Astrocyte (in vitro differentiated cells and primary cell): Measurements from ENCODE around the gene TNNI2. TPM values are rescaled to one million over a fixed set of nuclear protein-coding genes. Genes with fewer than 3 reads are reported as not detected.

ENCODE experiments used
- DNase-seq: peaks from one replicate; pipeline ENCODE4 v3.0.0-alpha.2; 2010; ENCODE audit warnings: low read depth
- FAIRE-seq: peaks from 2 replicates; lab custom pipeline; 2011; peaks lifted over from hg19 to GRCh38; lab: Jason Lieb, UNC
- H2AFZ ChIP-seq: 2 replicates; pipeline ENCODE4 v1.6.0; 2012; ENCODE audit warnings: low read depth, low read length, inconsistent platforms
- H3K27ac ChIP-seq: 2 replicates; pipeline ENCODE4 v1.5.1; 2011; ENCODE audit warnings: low read depth, low read length, inconsistent platforms
- H3K27me3 ChIP-seq: 2 replicates; pipeline ENCODE4 v1.6.0; 2011; ENCODE audit warnings: low read length, inconsistent platforms; ENCODE audit not compliant: insufficient read depth
- H3K36me3 ChIP-seq: 2 replicates; pipeline ENCODE4 v1.5.1; 2011; ENCODE audit warnings: low read length, inconsistent platforms; ENCODE audit not compliant: insufficient read depth
- H3K4me1 ChIP-seq: 2 replicates; pipeline ENCODE4 v1.5.1; 2011; ENCODE audit warnings: low read length, inconsistent platforms; ENCODE audit not compliant: insufficient read depth
- H3K4me2 ChIP-seq: 2 replicates; pipeline ENCODE4 v1.6.0; 2012; ENCODE audit warnings: low read length, inconsistent platforms
- H3K4me3 ChIP-seq: 2 replicates; pipeline ENCODE4 v1.5.1; 2011; ENCODE audit warnings: low read depth, mild to moderate bottlenecking, low read length, inconsistent platforms; ENCODE audit not compliant: insufficient read depth
- H3K79me2 ChIP-seq: 2 replicates; pipeline ENCODE4 v1.6.0; 2012; ENCODE audit warnings: mild to moderate bottlenecking, low read length, inconsistent platforms; ENCODE audit not compliant: insufficient read depth
- H3K9ac ChIP-seq: 2 replicates; pipeline ENCODE4 v1.6.0; 2012; ENCODE audit warnings: mild to moderate bottlenecking, low read length, inconsistent platforms
- H3K9me3 ChIP-seq: 2 replicates; pipeline ENCODE4 v1.5.1; 2012; ENCODE audit warnings: low read depth, mild to moderate bottlenecking, low read length, inconsistent platforms; ENCODE audit not compliant: insufficient read depth
- H4K20me1 ChIP-seq: 2 replicates; pipeline ENCODE4 v1.6.0; 2012; ENCODE audit warnings: low read length, inconsistent platforms; ENCODE audit not compliant: insufficient read depth
- H3K27ac Mint-ChIP-seq: one replicate; pipeline ENCODE4 v1.8.0; 2021; ENCODE audit warnings: mild to moderate bottlenecking, mixed read lengths; ENCODE audit not compliant: unreplicated experiment
- H3K27me3 Mint-ChIP-seq: one replicate; pipeline ENCODE4 v1.8.0; 2021; ENCODE audit warnings: low read depth, mixed read lengths; ENCODE audit not compliant: unreplicated experiment
- H3K36me3 Mint-ChIP-seq: one replicate; pipeline ENCODE4 v1.8.0; 2021; ENCODE audit warnings: low read depth, mixed read lengths; ENCODE audit not compliant: unreplicated experiment
- H3K4me1 Mint-ChIP-seq: one replicate; pipeline ENCODE4 v1.8.0; 2021; ENCODE audit warnings: low read depth, mixed read lengths; ENCODE audit not compliant: unreplicated experiment
- H3K4me3 Mint-ChIP-seq: one replicate; pipeline ENCODE4 v1.8.0; 2021; ENCODE audit warnings: mild to moderate bottlenecking, moderate library complexity, mixed read lengths; ENCODE audit not compliant: unreplicated experiment
- H3K9me3 Mint-ChIP-seq: one replicate; pipeline ENCODE4 v1.8.0; 2021; ENCODE audit warnings: mild to moderate bottlenecking, mixed read lengths; ENCODE audit not compliant: unreplicated experiment
- CTCF ChIP-seq: IDR thresholded peaks from 2 replicates; pipeline ENCODE4 v1.5.1; 2011; ENCODE audit warnings: low read depth, mild to moderate bottlenecking, inconsistent platforms, low read length, moderate library complexity; ENCODE audit not compliant: insufficient read depth
- EZH2 ChIP-seq: IDR thresholded peaks from 2 replicates; pipeline ENCODE4 v1.6.1; 2012; ENCODE audit warnings: mild to moderate bottlenecking, low read length, inconsistent platforms; ENCODE audit not compliant: insufficient read depth
- total RNA-seq: library from RNA; stranded (reverse); gene quantifications from 2 replicates; pipeline ENCODE4 v1.2.1, GENCODE V29; 2021

The TNNI2 gene
- total RNA-seq, 1 donor from 2014 or later, result not detected

GRCh38 chr11:1877211-1878136 lies 38.7 kb downstream of the TNNI2 start:
- H3K27ac ChIP-seq, result no peak overlapping the region
- DNase-seq (no peak), FAIRE-seq (no peak)
- H2AFZ ChIP-seq, result no peak overlapping the region
- Mint-ChIP-seq H3K27ac (peak overlapping the region; percentile 88), H3K36me3 (no peaks in the 10 kb centered on the region), H3K9me3 (no peaks in the 10 kb centered on the region), H3K4me3 (no peak overlapping the region), H3K4me1 (no peaks in the 10 kb centered on the region), H3K27me3 (no peaks in the 10 kb centered on the region)
- H3K27me3 ChIP-seq, result no peaks in the 10 kb centered on the region
- H3K4me2 ChIP-seq, result no peak overlapping the region
- H3K4me1 ChIP-seq, result peaks cover 8% of the 10 kb centered on the region
- H3K9ac ChIP-seq, result no peak overlapping the region
- no peak for TF ChIP-seq EZH2
- TF ChIP-seq CTCF, result no peak
- no peaks in the 10 kb centered on the region for H3K79me2 ChIP-seq
- no peaks in the 10 kb centered on the region for H3K9me3 ChIP-seq
- no peak overlapping the region for H3K4me3 ChIP-seq
- no peaks in the 10 kb centered on the region for H3K36me3 ChIP-seq
- H4K20me1 ChIP-seq, result no peaks in the 10 kb centered on the region

- Mint-ChIP-seq H3K4me1 (no peaks in the 10 kb centered on the region), H3K27ac (no peak overlapping the region), H3K4me3 (no peak overlapping the region), H3K9me3 (no peaks in the 10 kb centered on the region), H3K27me3 (no peaks in the 10 kb centered on the region), H3K36me3 (no peaks in the 10 kb centered on the region)
- Histone ChIP-seq H3K4me1 (peaks cover 8% of the 10 kb centered on the region), H3K27me3 (no peaks in the 10 kb centered on the region), H2AFZ (no peak overlapping the region), H4K20me1 (no peaks in the 10 kb centered on the region), H3K27ac (no peak overlapping the region), H3K9ac (no peak overlapping the region), H3K9me3 (no peaks in the 10 kb centered on the region), H3K4me2 (no peak overlapping the region), H3K79me2 (no peaks in the 10 kb centered on the region), H3K36me3 (no peaks in the 10 kb centered on the region), H3K4me3 (no peak overlapping the region)
- DNase-seq, result no peak
- no peak for FAIRE-seq
- no peak for TF ChIP-seq EZH2
- no peak for TF ChIP-seq CTCF
Measured at GRCh38 chr11:1878137-1879031, 39.6 kb downstream of the TNNI2 start.
